HepG2 (cell line): ENCODE data around the gene FANCG. TPM values are rescaled to one million over a fixed set of nuclear protein-coding genes. Genes with fewer than 3 reads are reported as not detected.
A peak's percentile ranks its signal among the peaks of the same experiment; 100 is the strongest.

Source experiments
- GATAD2A ChIP-seq: IDR thresholded peaks from 2 replicates; pipeline ENCODE4 v1.6.1; 2016
- KDM4B ChIP-seq: sonication (generic); formaldehyde crosslinking; IDR thresholded peaks from 2 replicates; pipeline ENCODE4 v1.4.0; 2020; ENCODE audit warnings: missing genetic modification reagents
- MED13 ChIP-seq: sonication (generic); formaldehyde crosslinking; IDR thresholded peaks from 2 replicates; pipeline ENCODE4 v1.5.0; 2020; ENCODE audit warnings: missing genetic modification reagents
- MIXL1 ChIP-seq: IDR thresholded peaks from 2 replicates; pipeline ENCODE4 v1.6.1; 2016
- PLSCR1 ChIP-seq: sonication (generic); formaldehyde crosslinking; IDR thresholded peaks from 2 replicates; pipeline ENCODE4 v1.5.0; 2020; ENCODE audit warnings: missing genetic modification reagents, mild to moderate bottlenecking, borderline replicate concordance
- POLR2AphosphoS5 ChIP-seq: IDR thresholded peaks from 2 replicates; pipeline ENCODE4 v1.6.1; 2012; ENCODE audit warnings: low read depth, low read length
- SOX13 ChIP-seq, 3 experiments: fragments of 450-650 bp in 1 of 3; sonication (generic) in 1 of 3; formaldehyde crosslinking in 1 of 3; IDR thresholded peaks in 2 of 3; conservative IDR thresholded peaks in 1 of 3; 2 replicates each; pipeline versions ENCODE4 v1.5.0 to v1.6.1; 2016 to 2020; ENCODE audit warnings: antibody characterized with exemption in 1 of 3, mild to moderate bottlenecking in 1 of 3, missing compliant biosample characterization in 1 of 3, missing genetic modification reagents in 1 of 3, moderate library complexity in 1 of 3
- SPEN ChIP-seq: sonication (generic); formaldehyde crosslinking; IDR thresholded peaks from 2 replicates; pipeline ENCODE4 v1.5.1; 2020; ENCODE audit warnings: low read depth, mild to moderate bottlenecking, missing genetic modification reagents
- ZBED4 ChIP-seq: sonication (generic); formaldehyde crosslinking; IDR thresholded peaks from 2 replicates; pipeline ENCODE4 v1.4.0; 2020; ENCODE audit warnings: missing genetic modification reagents, borderline replicate concordance
- ZBTB2 ChIP-seq: sonication (generic); formaldehyde crosslinking; IDR thresholded peaks from 2 replicates; pipeline ENCODE4 v1.8.0; 2022; ENCODE audit warnings: low read depth, missing genetic modification reagents
- ZBTB38 ChIP-seq: sonication (generic); formaldehyde crosslinking; IDR thresholded peaks from 2 replicates; pipeline ENCODE4 v1.5.1; 2020; ENCODE audit warnings: mild to moderate bottlenecking, missing genetic modification reagents
- ZBTB39 ChIP-seq: sonication (generic); formaldehyde crosslinking; IDR thresholded peaks from 2 replicates; pipeline ENCODE4 v1.5.0; 2020; ENCODE audit warnings: missing genetic modification reagents
- ZFY ChIP-seq: sonication (generic); formaldehyde crosslinking; IDR thresholded peaks from 2 replicates; pipeline ENCODE4 v1.4.0; 2020; ENCODE audit warnings: missing genetic modification reagents
- ZNF207 ChIP-seq: fragments of 450-650 bp; IDR thresholded peaks from 2 replicates; pipeline ENCODE4 v1.6.1; 2016; ENCODE audit warnings: antibody characterized with exemption, borderline replicate concordance
- ZNF281 ChIP-seq: sonication (generic); formaldehyde crosslinking; IDR thresholded peaks from 2 replicates; pipeline ENCODE4 v1.4.0; 2020; ENCODE audit warnings: missing genetic modification reagents, borderline replicate concordance
- ZNF510 ChIP-seq: sonication (generic); formaldehyde crosslinking; IDR thresholded peaks from 2 replicates; pipeline ENCODE4 v1.4.0; 2020; ENCODE audit warnings: low read depth, mild to moderate bottlenecking, missing genetic modification reagents
- ZNF530 ChIP-seq: sonication (generic); formaldehyde crosslinking; IDR thresholded peaks from 2 replicates; pipeline ENCODE4 v1.5.0; 2020; ENCODE audit warnings: low read depth, mild to moderate bottlenecking, missing genetic modification reagents
- polyA plus RNA-seq, 8 experiments: library from polyadenylated mRNA; depleted of rRNA in 3 of 8; stranded (reverse) in 7 of 8; unstranded in 1 of 8; fragments of >200 nt; fragmentation: Illumina TruSeq in 4 of 8; extraction: Trizol in 4 of 8; gene quantifications; 2 replicates each; pipeline versions ENCODE4 v1.2.1 to v1.2.3, GENCODE V29; 2011 to 2016; ENCODE audit warnings: low read depth in 4 of 8, missing spikeins in 1 of 8, mixed read lengths in 1 of 8; ENCODE audit not compliant: insufficient read depth in 1 of 8
- total RNA-seq, 5 experiments: library from RNA; depleted of rRNA; stranded (reverse); fragments of >200 nt; fragmentation: Illumina TruSeq; extraction: Trizol; gene quantifications; 2 replicates each; pipeline ENCODE4 v1.2.3, GENCODE V29; 2016; ENCODE audit warnings: low read depth in 1 of 5

The FANCG gene
- total and polyA plus RNA-seq, 2 of the 13 experiments (the other 11 are each of a cell fraction or from before 2014, with no cell fraction given): 14.4 to 45.1 TPM

- TF ChIP-seq ZBTB38 (CRISPR knock-in tag) (no peak; the same call in 1 of the 2 replicates), ZNF207 (no peak), GATAD2A (CRISPR knock-in tag) (peak; percentile 51), ZNF281 (CRISPR knock-in tag) (no peak), ZNF530 (CRISPR knock-in tag) (no peak), ZBTB39 (CRISPR knock-in tag) (no peak), ZFY (CRISPR knock-in tag) (peak; percentile 48), MIXL1 (CRISPR knock-in tag) (peak; percentile 35; the same call in 1 of the 2 replicates), ZNF510 (CRISPR knock-in tag) (0 out of 2 replicates have a peak, but pooled peaks have one; percentile 71), PLSCR1 (no peak), ZBTB2 (no peak), KDM4B (no peak), SPEN (CRISPR knock-in tag) (peak; percentile 8; the same call in 1 of the 2 replicates), ZBED4 (CRISPR knock-in tag) (peak; percentile 59), MED13 (CRISPR knock-in tag) (no peak), SOX13 (IDR thresholded peaks at IDR 0.05) (no peak), SOX13 (CRISPR knock-in tag; conservative IDR thresholded peaks at IDR 0.05 in 1 of 2, IDR thresholded peaks at IDR 0.05 in 1 of 2) (peak in 1 of 2 experiments; percentile 22; a peak in 1 of 4 replicates), POLR2AphosphoS5 (no peak)
Observed at GRCh38 chr9:35116898-35117551, 37.3 kb upstream of the FANCG start (continued).
